GM12891 (cell line): ENCODE results near the gene ITPRID1. TPM values are rescaled to one million over a fixed set of nuclear protein-coding genes. Genes with fewer than 3 reads are reported as not detected.
"Not testable (repeated sequence)": the region's sequence is repeated elsewhere in the genome, so short reads cannot be mapped to it uniquely, and the experiment has no call there.

Source experiments
- DNase-seq: peaks from one replicate; pipeline ENCODE4 v3.0.0; 2011; ENCODE audit warnings: low spot score; ENCODE audit not compliant: insufficient read length
- FAIRE-seq: peaks from 2 replicates; lab custom pipeline; 2011; peaks lifted over from hg19 to GRCh38; lab: Jason Lieb, UNC
- PAX5 ChIP-seq: IDR thresholded peaks from 2 replicates; pipeline ENCODE4 v1.6.1; 2011; ENCODE audit warnings: low read length, moderate library complexity, mild to moderate bottlenecking; ENCODE audit not compliant: insufficient read depth, severe bottlenecking
- POLR2A ChIP-seq: IDR thresholded peaks from 2 replicates; pipeline ENCODE4 v1.6.1; 2011; ENCODE audit warnings: low read depth, low read length, control low read depth
- POLR2AphosphoS5 ChIP-seq: IDR thresholded peaks from 2 replicates; pipeline ENCODE4 v1.6.1; 2011; ENCODE audit warnings: low read depth, low read length, control low read depth
- POU2F2 ChIP-seq: IDR thresholded peaks from 2 replicates; pipeline ENCODE4 v1.6.1; 2011; ENCODE audit warnings: low read depth, mild to moderate bottlenecking, control low read depth, low read length, moderate library complexity
- SPI1 ChIP-seq: IDR thresholded peaks from 2 replicates; pipeline ENCODE4 v1.6.1; 2011; ENCODE audit warnings: low read depth, low read length, control low read depth
- TAF1 ChIP-seq: IDR thresholded peaks from 2 replicates; pipeline ENCODE4 v1.6.1; 2011; ENCODE audit warnings: low read depth, low read length, control low read depth
- polyA plus RNA-seq: library from polyadenylated mRNA; unstranded; fragments of >200 nt; gene quantifications from one replicate; pipeline ENCODE4 v1.2.1, GENCODE V29; 2012; ENCODE audit warnings: low read depth, missing spikeins, inconsistent platforms; ENCODE audit not compliant: missing spikeins

Gene ITPRID1
- not detected for polyA plus RNA-seq

GRCh38 chr7:31513790-31514189, at the start of gene ITPRID1:
ITPRID1 (plus strand) TSS chr7:31514090; CDS start chr7:31553025, 38,935 bp downstream.
- DNase-seq (no peak), FAIRE-seq (no peak)
- TF ChIP-seq SPI1 (no peak), TAF1 (no peak), POLR2AphosphoS5 (no peak), POU2F2 (no peak), POLR2A (no peak), PAX5 (no peak)

- FAIRE-seq (no peak), DNase-seq (no peak)
- TF ChIP-seq POLR2A (no peak), SPI1 (no peak), POU2F2 (no peak), POLR2AphosphoS5 (no peak), PAX5 (no peak), TAF1 (no peak)
Observed at GRCh38 chr7:31464601-31465000, 49.3 kb upstream of the ITPRID1 start.

- TF ChIP-seq POU2F2 (no peak), POLR2AphosphoS5 (no peak), TAF1 (no peak), PAX5 (no peak), SPI1 (no peak), POLR2A (no peak)
- no peak for FAIRE-seq
- DNase-seq: no peak
Observed at GRCh38 chr7:31465285-31465684, 48.6 kb upstream of the ITPRID1 start.

GRCh38 chr7:31466036-31466435, 47.9 kb upstream of the ITPRID1 start:
- DNase-seq (no peak), FAIRE-seq (no peak)
- TF ChIP-seq POLR2A (no peak), POLR2AphosphoS5 (no peak), POU2F2 (no peak), SPI1 (0 out of 2 replicates have a peak, but pooled peaks have one; percentile 6), PAX5 (no peak), TAF1 (no peak)

GRCh38 chr7:31470883-31471282, 43.0 kb upstream of the ITPRID1 start:
- not testable (repeated sequence) for FAIRE-seq, DNase-seq

GRCh38 chr7:31475368-31475767, 38.5 kb upstream of the ITPRID1 start:
- DNase-seq (no peak), FAIRE-seq (no peak)
- no peak for TF ChIP-seq POU2F2

GRCh38 chr7:31476073-31476745, 37.7 kb upstream of the ITPRID1 start:
- TF ChIP-seq POLR2AphosphoS5 (no peak), TAF1 (no peak), POU2F2 (no peak), SPI1 (no peak)
- DNase-seq: no peak
- FAIRE-seq: no peak

GRCh38 chr7:31476941-31477677, 36.8 kb upstream of the ITPRID1 start:
- DNase-seq: no peak
- FAIRE-seq: no peak
- TF ChIP-seq POLR2A (no peak), POU2F2 (no peak), TAF1 (no peak), POLR2AphosphoS5 (no peak), SPI1 (no peak), PAX5 (no peak)

- FAIRE-seq: no peak
- TF ChIP-seq SPI1: no peak
- TF ChIP-seq PAX5: no peak
- no peak for TF ChIP-seq POLR2AphosphoS5
- no peak for TF ChIP-seq POLR2A
- TF ChIP-seq POU2F2: no peak
- TF ChIP-seq TAF1: no peak
- DNase-seq: no peak
Observed at GRCh38 chr7:31478018-31478417, 35.9 kb upstream of the ITPRID1 start.

GRCh38 chr7:31478721-31479120, 35.2 kb upstream of the ITPRID1 start:
- DNase-seq: peak; percentile 15
- peak; percentile 71 for FAIRE-seq
- TF ChIP-seq SPI1: peak; percentile 93
- no peak for TF ChIP-seq POU2F2
